Sigmoid colon (tissue), 7 donors: ENCODE results near the gene CCDC116. TPM values are rescaled to one million over a fixed set of nuclear protein-coding genes. Genes with fewer than 3 reads are reported as not detected.
A peak's percentile ranks its signal among the peaks of the same experiment; 100 is the strongest.

Experiments used
- DNase-seq: peaks from one replicate; pipeline ENCODE4 v3.0.0-alpha.2; 2019
- H3K27ac ChIP-seq, 4 donors: fragments of 200-600 bp; sonication (generic); one replicate each; pipeline ENCODE4 v1.5.1; 2016 to 2019; ENCODE audit warnings: mild to moderate bottlenecking in 1 of 4
- H3K27me3 ChIP-seq, 3 donors: fragments of 200-600 bp; sonication (generic); one replicate each; pipeline ENCODE4 v1.5.1; 2019; ENCODE audit warnings: mild to moderate bottlenecking in 1 of 3
- H3K36me3 ChIP-seq, 4 donors: fragments of 200-600 bp; sonication (generic); one replicate each; pipeline ENCODE4 v1.5.1; 2016 to 2019
- H3K4me1 ChIP-seq, 4 donors: fragments of 200-600 bp; sonication (generic); one replicate each; pipeline ENCODE4 v1.5.1; 2017 to 2019
- H3K4me3 ChIP-seq, 4 donors: fragments of 200-600 bp; sonication (generic); one replicate each; pipeline ENCODE4 v1.5.1; 2017 to 2019; ENCODE audit warnings: mild to moderate bottlenecking in 2 of 4, moderate library complexity in 1 of 4
- H3K9me3 ChIP-seq, 4 donors: fragments of 200-600 bp in 3 of 4; sonication (generic) in 3 of 4; one replicate each; pipeline versions ENCODE4 v1.5.1 to v1.6.1; 2013 to 2019
- EP300 ChIP-seq, 4 donors: sonication (generic); formaldehyde crosslinking; IDR thresholded peaks; one replicate each; pipeline ENCODE4 v1.6.1; 2017; ENCODE audit warnings: antibody characterized with exemption in 4 of 4
- POLR2A ChIP-seq, 2 donors: fragments of 450-650 bp; IDR thresholded peaks; one replicate each; pipeline ENCODE4 v1.6.1; 2016; ENCODE audit warnings: antibody characterized with exemption in 2 of 2, mild to moderate bottlenecking in 2 of 2, moderate library complexity in 2 of 2
- POLR2AphosphoS5 ChIP-seq, 4 donors: sonication (generic); formaldehyde crosslinking; IDR thresholded peaks; one replicate each; pipeline ENCODE4 v1.6.1; 2017; ENCODE audit warnings: antibody characterized with exemption in 4 of 4
- WGBS, 2 donors: extraction: QIAGEN DNeasy Blood & Tissue Kit; methylation state at CpG; one replicate each; pipeline ENCODE4 v1.1.7; 2013; 5-methylcytosine and 5-hydroxymethylcytosine counted together
- intact Hi-C: fragments of 100-400 bp; cut with DNase I; formaldehyde crosslinking; loops from one replicate; pipeline ENCODE4 v1.15.1; 2023
- polyA plus RNA-seq, 3 donors: library from polyadenylated mRNA; stranded (reverse); fragments of 200-250 nt; gene quantifications; one replicate each; pipeline ENCODE4 v1.2.3, GENCODE V29; 2013
- total RNA-seq, 4 donors: library from RNA; depleted of rRNA; stranded (reverse); fragments of >200 nt; gene quantifications; one replicate each; pipeline ENCODE4 v1.1.0, GENCODE V29; 2016
- TF ChIP-seq, protein P1 (sequence below), 4 experiments: fragments of 450-650 bp in 3 of 4; fragments of 200-600 bp in 1 of 4; IDR thresholded peaks; one replicate each; pipeline ENCODE4 v1.5.1; 2016 to 2019; ENCODE audit warnings: antibody characterized with exemption in 4 of 4, mild to moderate bottlenecking in 3 of 4, moderate library complexity in 2 of 4
- donor health status: healthy with polysubstance abuse.
- donor health status: Bipolar disorder and iron deficiency.
- donor health status: healthy.

CCDC116 gene
- total and polyA plus RNA-seq, 7 donors: 0.33 to 2.5 (median 0.41) TPM; not detected in 2

DNA sequence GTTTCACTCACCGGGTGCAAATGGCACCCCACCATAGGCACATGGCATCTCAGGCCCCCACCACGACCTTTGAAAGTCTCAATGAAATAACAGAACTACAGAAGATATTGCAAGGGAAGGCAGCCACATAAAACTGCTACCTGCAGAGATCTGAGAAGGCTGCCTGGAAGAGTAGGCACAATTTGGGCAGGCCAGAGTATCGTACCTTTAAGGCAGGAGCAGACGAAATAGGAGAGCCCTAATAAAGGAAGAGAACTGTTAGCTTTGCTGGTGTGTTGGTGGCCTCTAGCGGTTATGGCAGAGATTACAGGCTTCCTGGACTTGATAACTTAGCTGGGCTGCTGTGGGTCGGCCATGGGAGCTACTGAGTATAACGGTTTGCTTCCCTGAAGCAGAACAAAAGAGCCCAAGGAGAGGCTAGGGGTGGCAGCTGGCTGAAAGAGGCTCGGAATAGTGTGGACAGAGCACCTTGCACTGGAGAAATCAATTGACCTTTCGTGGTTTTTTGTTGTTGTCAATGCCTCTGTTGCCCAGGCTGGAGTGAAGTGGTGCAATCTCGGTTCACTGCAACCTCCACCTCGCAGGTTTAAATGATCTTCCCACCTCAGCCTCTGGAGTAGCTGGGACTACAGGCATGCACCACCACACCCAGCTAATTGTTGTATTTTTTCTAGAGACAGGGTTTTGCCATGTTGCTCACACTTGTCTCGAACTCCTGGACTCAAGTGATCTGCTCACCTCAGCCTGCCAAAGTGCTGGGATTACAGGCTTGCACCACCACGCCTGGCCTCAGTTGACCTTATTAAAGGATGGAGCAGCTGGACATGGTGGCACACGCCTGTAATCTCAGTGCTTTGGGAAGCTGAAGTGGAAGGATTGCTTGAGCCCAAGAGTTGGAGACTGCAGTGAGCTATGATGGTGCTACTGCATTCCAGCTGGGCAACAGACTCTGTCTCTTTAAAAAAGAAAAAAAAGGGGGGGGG, 14.3 kb downstream of the CCDC116 start:
- Histone ChIP-seq H3K4me3 (no peak overlapping the region), H3K36me3 (no peaks in the 10 kb centered on the region), H3K27me3 (no peaks in the 10 kb centered on the region), H3K27ac (no peak overlapping the region), H3K4me1 (peaks cover 0 to 34% (median 20%) of the 10 kb centered on the region in 4 donors), H3K9me3 (no peaks in the 10 kb centered on the region)
- DNase-seq: peak; percentile 85
- TF ChIP-seq, protein P1, sequence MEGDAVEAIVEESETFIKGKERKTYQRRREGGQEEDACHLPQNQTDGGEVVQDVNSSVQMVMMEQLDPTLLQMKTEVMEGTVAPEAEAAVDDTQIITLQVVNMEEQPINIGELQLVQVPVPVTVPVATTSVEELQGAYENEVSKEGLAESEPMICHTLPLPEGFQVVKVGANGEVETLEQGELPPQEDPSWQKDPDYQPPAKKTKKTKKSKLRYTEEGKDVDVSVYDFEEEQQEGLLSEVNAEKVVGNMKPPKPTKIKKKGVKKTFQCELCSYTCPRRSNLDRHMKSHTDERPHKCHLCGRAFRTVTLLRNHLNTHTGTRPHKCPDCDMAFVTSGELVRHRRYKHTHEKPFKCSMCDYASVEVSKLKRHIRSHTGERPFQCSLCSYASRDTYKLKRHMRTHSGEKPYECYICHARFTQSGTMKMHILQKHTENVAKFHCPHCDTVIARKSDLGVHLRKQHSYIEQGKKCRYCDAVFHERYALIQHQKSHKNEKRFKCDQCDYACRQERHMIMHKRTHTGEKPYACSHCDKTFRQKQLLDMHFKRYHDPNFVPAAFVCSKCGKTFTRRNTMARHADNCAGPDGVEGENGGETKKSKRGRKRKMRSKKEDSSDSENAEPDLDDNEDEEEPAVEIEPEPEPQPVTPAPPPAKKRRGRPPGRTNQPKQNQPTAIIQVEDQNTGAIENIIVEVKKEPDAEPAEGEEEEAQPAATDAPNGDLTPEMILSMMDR (IDR thresholded peaks at IDR 0.05): peak; percentile 68 to 82 (median 78)
- no peak for TF ChIP-seq EP300 (IDR thresholded peaks at IDR 0.05)
- no peak for TF ChIP-seq POLR2AphosphoS5 (IDR thresholded peaks at IDR 0.05)
- intact Hi-C loops: no loop called here
- WGBS, 2 donors: 46 to 53% methylated on average over 14 of the region's 14 CpGs

DNA sequence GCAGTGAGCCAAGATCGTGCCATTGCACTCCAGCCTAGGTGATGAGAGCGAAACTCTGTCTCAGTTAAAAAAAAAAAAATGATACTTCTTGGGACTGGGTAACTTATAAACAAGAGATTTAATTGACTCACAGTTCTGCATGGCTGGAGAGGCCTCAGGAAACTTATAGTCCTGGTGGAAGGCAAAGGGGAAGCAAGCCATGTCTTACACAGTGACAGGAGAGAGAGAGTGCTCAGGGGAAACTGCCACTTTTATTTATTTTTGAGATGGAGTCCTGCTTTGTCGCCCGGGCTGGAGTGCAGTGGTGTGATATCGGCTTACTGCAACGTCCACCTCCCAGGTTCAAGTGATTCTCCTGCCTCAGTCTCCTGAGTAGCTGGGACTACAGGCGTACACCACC, 17.7 kb downstream of the CCDC116 start:
- H3K4me3 ChIP-seq: no peak overlapping the region
- no peaks in the 10 kb centered on the region for H3K9me3 ChIP-seq
- DNase-seq: no peak
- H3K36me3 ChIP-seq: no peaks in the 10 kb centered on the region
- peaks cover 0 to 28% (median 16%) of the 10 kb centered on the region in 4 donors for H3K4me1 ChIP-seq
- WGBS, 2 donors: 95 to 96% methylated on average over 7 of the region's 7 CpGs
- no peak overlapping the region for H3K27ac ChIP-seq
- peaks cover 0 to 22% (median 0%) of the 10 kb centered on the region in 3 donors for H3K27me3 ChIP-seq
- no peak for TF ChIP-seq POLR2AphosphoS5 (IDR thresholded peaks at IDR 0.05)
- no peak for TF ChIP-seq POLR2A (IDR thresholded peaks at IDR 0.05)
- TF ChIP-seq EP300 (IDR thresholded peaks at IDR 0.05): no peak
- TF ChIP-seq, protein P1 (IDR thresholded peaks at IDR 0.05): no peak
- intact Hi-C loops: no loop called here

DNA sequence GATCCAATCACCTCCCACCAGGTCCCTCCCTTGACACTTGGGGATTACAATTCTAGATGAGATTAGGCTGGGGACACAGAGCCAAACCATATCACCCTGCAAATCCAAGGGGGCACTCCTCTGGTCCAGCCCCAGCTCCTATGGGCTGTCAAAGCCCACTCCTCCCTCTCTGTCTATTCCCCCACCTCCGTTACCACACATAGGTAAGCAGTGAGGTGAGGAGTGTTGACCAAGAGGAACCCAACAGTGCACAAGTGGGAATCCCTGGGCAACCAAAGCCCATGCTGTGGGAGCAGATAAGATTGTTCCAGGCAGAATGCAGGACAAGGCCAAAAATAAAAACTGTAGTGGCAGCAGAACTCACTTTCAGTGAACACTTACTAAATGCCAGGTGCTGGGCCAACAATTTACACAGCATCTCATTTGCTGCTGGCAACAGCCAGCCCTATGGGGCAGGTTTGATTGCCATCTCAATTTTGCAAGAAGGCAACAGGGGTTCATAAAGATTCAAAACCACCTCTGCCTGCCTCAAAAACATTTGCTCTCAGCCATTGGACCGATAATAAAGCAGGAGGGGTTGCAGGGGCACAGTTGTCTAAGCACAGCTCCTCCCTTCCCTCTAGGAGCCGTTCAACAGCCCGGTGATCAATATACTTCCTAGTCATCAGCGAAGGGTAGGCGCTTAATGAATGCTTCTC, 18.4 kb downstream of the CCDC116 start:
- H3K4me1 ChIP-seq: peaks cover 0 to 28% (median 16%) of the 10 kb centered on the region in 4 donors
- 16 to 17% methylated on average over 6 of the region's 6 CpGs for WGBS, 2 donors
- H3K36me3 ChIP-seq: no peaks in the 10 kb centered on the region
- peaks cover 0 to 28% (median 0%) of the 10 kb centered on the region in 3 donors for H3K27me3 ChIP-seq
- intact Hi-C loops: no loop called here
- H3K4me3 ChIP-seq: peak overlapping the region in 3 of 4 donors; percentile 44 to 59 (median 57)
- H3K9me3 ChIP-seq: no peaks in the 10 kb centered on the region
- no peak for TF ChIP-seq EP300 (IDR thresholded peaks at IDR 0.05)
- TF ChIP-seq, protein P1 (IDR thresholded peaks at IDR 0.05): no peak
- no peak for TF ChIP-seq POLR2AphosphoS5 (IDR thresholded peaks at IDR 0.05)
- no peak for TF ChIP-seq POLR2A (IDR thresholded peaks at IDR 0.05)
- no peak for DNase-seq
- H3K27ac ChIP-seq: no peak overlapping the region

DNA sequence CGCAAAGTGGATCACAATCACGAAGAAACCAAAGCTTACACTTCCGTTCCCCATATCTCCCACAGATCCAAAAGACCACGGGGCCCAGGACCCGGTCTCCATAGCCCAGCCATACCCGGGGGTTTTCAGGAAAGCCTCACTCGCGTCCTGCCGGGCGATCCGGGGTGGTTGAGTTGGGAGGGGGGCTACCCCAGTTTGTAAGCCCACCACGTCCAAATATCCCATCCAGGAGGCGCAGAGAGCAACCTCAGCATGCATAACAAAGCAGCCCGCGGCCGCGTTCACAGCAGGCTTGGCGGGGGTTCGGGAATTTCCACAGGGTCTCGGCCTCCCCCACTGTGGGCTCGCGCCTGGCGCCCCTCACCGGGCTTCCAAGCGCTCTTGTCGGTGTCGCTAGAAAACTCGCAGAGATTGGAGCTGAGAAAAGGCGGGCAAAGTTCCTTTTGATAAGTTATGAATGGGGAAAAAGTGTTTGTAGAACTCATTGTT, 19.0 kb downstream of the CCDC116 start:
- 1% methylated on average over 29 of the region's 29 CpGs for WGBS, 2 donors
- Histone ChIP-seq H3K4me3 (peak overlapping the region; percentile 41 to 59 (median 50)), H3K27me3 (peaks cover 0 to 32% (median under 1%) of the 10 kb centered on the region in 3 donors), H3K4me1 (peaks cover 0 to 25% (median 16%) of the 10 kb centered on the region in 4 donors), H3K36me3 (no peaks in the 10 kb centered on the region), H3K27ac (peak overlapping the region in 2 of 4 donors; percentile 42 to 61), H3K9me3 (no peaks in the 10 kb centered on the region)
- intact Hi-C loops: no loop called here
- DNase-seq: no peak
- TF ChIP-seq EP300 (IDR thresholded peaks at IDR 0.05): no peak
- TF ChIP-seq POLR2A (IDR thresholded peaks at IDR 0.05): no peak
- TF ChIP-seq, protein P1 (IDR thresholded peaks at IDR 0.05): no peak
- no peak for TF ChIP-seq POLR2AphosphoS5 (IDR thresholded peaks at IDR 0.05)
